NCI-H2107 treated with DMSO at 0.1 percent for 48 hours (cell line): ENCODE measurements around the gene ADORA1.

Experiments used
- DNase-seq: peaks from one replicate; lab custom pipeline; 2025; ENCODE audit not compliant: unreplicated experiment; lab: John Stamatoyannopoulos, UW

The ADORA1 gene

GRCh38 chr1:203093754-203094410, 33.6 kb upstream of the ADORA1 start:
- no peak for DNase-seq

GRCh38 chr1:203095061-203095690, 32.4 kb upstream of the ADORA1 start:
- DNase-seq = no peak

DNA sequence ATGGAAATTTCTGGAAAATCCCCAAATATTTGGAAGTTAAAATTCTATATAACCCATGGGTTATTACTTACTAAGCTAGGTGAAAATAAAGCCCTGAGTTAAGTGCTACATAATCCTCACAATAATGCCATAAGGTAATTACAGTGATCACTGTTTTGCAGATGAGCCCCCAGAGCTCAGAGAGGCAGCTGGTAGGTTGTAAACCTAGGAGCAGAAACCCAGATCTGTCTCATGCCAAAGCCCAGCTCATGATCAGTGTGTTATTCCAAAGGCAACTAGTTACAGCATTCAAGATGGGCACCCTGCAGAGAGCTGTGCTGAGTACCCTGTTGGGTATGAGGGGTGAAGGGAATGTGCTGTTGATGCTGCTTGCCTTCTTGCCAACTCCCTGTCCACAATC, 31.0 kb upstream of the ADORA1 start:
- no peak for DNase-seq

DNA sequence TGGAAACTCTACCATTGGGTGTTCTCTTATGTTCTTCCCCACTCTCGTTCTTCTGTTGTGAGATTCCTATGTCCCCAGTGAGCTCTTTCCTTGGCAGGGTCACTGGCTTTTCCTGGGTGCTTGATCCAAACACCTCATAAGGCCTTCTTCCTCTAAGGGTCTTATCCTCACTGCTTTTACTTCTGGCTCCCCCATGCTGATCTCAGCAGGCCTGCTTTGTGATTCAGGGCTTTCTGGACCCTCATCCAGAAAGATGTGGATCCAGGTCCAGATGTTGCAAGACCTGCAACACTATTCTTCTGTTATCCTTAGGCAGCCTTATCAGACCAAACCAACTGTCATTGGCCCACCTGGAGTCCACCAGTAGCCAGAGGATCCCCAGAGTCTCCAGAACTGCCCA, 30.5 kb upstream of the ADORA1 start:
- no peak for DNase-seq

- no peak for DNase-seq
Measured at GRCh38 chr1:203098445-203098844, 29.1 kb upstream of the ADORA1 start.

- DNase-seq = no peak
Measured at GRCh38 chr1:203098914-203099520, 28.5 kb upstream of the ADORA1 start.

DNA sequence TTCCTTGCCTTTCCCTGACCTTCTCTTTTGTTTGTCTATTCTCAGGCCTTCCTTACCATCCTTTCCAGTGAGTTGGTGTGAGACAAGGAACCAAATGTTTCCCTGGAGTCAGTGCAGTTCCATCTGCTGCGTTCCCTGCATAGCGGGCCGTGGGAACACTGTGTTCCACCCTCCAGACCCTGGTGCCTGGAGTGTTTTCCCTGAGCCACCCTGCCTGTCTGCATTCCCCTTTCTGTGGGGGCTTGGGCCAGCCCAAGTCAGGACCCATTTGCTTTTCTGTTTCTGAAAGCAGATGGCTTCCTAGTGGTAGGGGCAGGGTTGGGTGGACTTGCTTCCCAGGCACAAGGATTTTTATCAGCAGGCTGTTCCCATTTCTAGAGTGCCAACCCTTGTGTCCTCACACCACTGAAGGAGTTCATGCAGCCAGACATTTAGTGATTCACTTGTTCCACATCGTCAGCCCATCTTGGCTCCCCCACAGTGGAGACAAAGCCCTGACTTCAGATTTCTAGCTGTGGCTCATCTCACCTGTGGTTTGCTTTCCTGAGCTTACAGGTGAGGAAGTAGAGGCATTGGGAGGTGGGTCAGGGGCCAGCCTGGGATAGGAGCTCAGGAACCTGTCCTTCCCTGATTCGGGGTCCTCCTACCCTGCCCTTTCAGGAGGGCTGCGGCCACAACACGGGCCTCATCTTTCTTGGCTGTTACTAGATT, 27.6 kb upstream of the ADORA1 start:
- no peak for DNase-seq

GRCh38 chr1:203100516-203100869, 27.0 kb upstream of the ADORA1 start:
- no peak for DNase-seq

DNA sequence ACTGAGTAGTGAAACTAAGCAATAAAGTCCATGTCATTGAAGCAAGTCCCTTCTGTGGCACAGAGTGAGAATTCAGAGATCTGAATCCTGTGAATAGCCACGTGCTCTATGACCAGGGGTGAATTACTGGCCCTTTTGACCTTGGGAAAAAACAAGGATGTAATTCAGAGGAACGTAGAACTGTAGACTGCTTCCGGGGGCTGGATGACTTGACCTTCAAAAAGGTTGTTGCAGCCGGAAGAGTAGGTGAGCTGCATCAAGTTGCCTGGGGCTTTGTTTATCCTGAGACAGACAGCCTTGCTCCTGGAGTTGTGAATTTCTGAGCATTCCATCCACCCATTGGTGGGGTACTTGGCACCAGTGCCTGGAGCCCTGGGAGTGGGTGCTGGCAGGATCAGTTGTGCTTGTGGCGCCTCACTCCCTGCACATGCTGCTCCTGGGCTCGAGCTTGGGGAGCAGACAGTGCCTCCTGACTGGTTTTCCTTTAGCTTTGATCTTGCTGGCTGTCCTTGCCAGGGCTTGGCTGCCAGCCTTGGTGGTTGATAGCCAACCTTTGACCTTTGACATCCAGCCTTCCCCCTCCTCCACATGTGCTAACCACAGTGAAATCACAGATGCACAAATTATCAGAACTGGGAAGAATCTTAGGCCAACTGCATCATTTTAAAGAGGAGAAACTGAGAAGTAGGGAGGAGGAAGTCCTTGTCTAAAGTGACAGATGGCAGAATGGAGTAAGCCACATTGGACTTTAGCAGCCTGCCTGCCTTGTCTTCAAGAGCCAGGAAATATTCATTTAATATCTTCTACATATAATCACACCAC, 25.5 kb upstream of the ADORA1 start:
- no peak for DNase-seq

- no peak for DNase-seq
Measured at GRCh38 chr1:203103216-203103615, 24.3 kb upstream of the ADORA1 start.

GRCh38 chr1:203103829-203104495, 23.6 kb upstream of the ADORA1 start:
- no peak for DNase-seq

DNA sequence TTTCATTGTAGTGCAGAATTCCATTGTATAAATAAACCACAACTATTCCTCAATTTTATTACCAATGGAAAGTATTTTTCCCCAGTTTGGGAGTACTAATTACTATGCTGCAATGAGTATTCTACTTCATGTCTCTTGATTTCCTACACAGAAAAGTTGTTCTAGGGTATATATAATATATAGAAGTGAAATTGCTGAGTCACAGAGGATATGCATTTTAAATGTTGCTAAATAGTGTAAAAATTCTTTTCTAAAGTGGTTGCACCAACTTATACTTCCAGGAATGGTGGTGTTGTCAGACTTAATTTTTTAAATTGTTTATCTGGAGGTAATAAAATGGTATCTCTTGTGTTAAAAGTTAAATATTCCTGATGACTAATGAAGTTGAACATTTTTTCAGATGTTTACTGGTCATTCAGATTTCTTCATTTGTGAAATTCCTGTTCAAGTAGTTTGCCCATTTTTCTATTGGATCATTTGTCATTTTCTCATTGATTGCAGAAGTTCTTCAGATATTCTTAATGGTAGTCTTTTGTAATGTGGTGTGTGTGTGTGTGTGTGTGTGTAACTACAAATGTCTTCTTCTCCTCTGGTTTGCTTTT, 22.6 kb upstream of the ADORA1 start:
- no peak for DNase-seq

DNA sequence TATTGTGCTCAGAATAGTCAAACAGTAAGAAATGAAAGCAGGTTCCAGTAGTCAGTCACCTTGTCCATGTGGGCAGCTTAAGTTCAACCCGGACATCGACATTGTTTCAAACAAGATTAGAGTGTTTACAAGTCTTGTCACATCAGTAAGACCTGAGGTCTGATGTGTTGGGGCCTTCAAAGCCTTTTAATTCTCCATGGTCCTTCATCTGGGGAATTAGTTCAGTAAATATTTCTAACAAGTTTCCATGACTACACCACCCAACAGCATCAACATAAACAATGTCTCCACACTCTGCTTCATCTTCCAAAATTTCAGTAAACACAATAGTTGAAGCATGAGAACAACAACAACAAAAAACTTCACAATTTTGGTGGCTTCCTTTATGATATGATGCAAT, 15.1 kb upstream of the ADORA1 start:
- no peak for DNase-seq

- no peak for DNase-seq
Measured at GRCh38 chr1:203113308-203113707, 14.2 kb upstream of the ADORA1 start.

DNA sequence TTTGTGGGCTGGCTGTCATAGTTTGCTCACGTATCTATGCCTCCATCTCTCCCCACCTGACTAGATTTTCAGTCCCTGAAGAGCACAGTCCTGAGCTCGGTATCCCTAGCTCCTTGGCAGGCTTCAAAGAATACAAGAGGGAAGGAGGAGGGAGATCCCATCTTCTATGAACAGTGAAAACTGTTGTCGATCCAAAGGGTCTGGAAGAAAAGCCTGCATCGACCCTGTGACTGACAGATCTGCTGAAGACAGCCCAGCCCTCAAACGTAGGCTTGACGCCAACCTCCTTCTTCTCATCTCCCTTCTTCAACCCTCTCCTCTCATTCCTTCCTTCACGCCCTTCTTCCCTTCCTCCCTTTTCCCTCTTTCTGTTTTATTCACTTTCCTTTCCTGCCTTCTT, 13.3 kb upstream of the ADORA1 start:
- no peak for DNase-seq

DNA sequence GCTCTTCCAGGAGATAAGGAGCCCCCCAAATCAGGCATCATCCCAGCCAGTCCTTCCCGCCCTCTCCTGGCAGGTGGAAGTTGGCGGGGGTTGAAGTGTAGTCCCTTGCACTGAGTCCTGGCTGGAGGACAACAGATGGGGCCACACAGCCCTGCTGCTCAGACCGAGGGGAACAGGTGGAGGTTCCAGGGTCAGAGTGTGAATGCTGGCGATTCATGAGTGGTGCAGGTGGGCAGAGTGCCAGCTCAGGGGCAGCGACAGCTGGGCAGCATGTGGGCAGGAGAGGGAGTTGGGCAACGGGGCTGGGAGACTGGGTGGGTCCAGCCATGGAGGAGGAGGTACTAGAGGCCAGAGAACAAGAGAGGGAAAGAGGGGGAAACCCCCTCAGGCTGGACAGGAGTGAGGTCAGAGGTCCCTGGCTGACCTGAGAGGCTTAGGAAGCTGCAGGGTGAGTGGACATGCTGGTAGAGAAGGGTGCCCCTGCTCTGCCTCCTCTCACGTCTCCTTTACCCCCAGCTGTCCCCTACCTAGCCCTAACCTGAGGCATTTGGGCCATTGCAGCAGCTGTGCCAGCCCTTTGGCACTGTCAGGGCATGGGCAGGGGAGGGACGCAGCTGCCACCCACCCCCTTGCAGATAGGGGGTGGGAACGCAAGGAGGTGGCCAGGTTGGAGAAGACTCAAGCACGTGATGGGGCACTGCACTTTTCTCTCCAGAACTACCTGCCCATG, 11.3 kb upstream of the ADORA1 start:
- no peak for DNase-seq

GRCh38 chr1:203117611-203118575, 9.6 kb upstream of the ADORA1 start:
- peak; percentile 67 for DNase-seq

GRCh38 chr1:203120325-203121153, 7.0 kb upstream of the ADORA1 start:
- DNase-seq = no peak
